Measurements from ENCODE around the gene PGM5. TPM values are rescaled to one million over a fixed set of nuclear protein-coding genes. Genes with fewer than 3 reads are reported as not detected.

Gene PGM5
- total RNA-seq, 2 donors from 2014 or later = 0.16 to 0.40 TPM

GRCh38 chr9:68428481-68428880 lies 72.1 kb downstream of the PGM5 start:
- no peaks in the 10 kb centered on the region for H3K36me3 Mint-ChIP-seq (ENCODE audit: low read depth)
- no peak overlapping the region for H3K27ac Mint-ChIP-seq
- H3K27me3 Mint-ChIP-seq = peaks cover 29% of the 10 kb centered on the region
- ATAC-seq (no peak), DNase-seq (no peak)
- H3K4me1 Mint-ChIP-seq = no peaks in the 10 kb centered on the region
- no peak overlapping the region for H3K4me3 Mint-ChIP-seq
- no peaks in the 10 kb centered on the region for H3K9me3 ChIP-seq (ENCODE audit: control insufficient read depth, low read length, poor library complexity, severe bottlenecking)

- no peaks in the 10 kb centered on the region for H3K9me3 ChIP-seq (ENCODE audit: control insufficient read depth, low read length, poor library complexity, severe bottlenecking)
- Mint-ChIP-seq H3K4me1 (no peaks in the 10 kb centered on the region), H3K27me3 (peaks cover 29% of the 10 kb centered on the region), H3K27ac (no peak overlapping the region), H3K36me3 (ENCODE audit: low read depth) (no peaks in the 10 kb centered on the region), H3K4me3 (no peak overlapping the region)
- DNase-seq (no peak), ATAC-seq (no peak)
Measured at GRCh38 chr9:68429631-68430030, 73.2 kb downstream of the PGM5 start.

GRCh38 chr9:68431307-68431706 lies 74.9 kb downstream of the PGM5 start:
- H3K4me1 Mint-ChIP-seq = no peaks in the 10 kb centered on the region

GRCh38 chr9:68433531-68434110 lies 77.2 kb downstream of the PGM5 start:
- no peak overlapping the region for H3K4me3 Mint-ChIP-seq
- H3K4me1 Mint-ChIP-seq = no peaks in the 10 kb centered on the region
- H3K27ac Mint-ChIP-seq = no peak overlapping the region
- DNase-seq (no peak), ATAC-seq (no peak)
- H3K36me3 Mint-ChIP-seq (ENCODE audit: low read depth) = no peaks in the 10 kb centered on the region
- peaks cover 34% of the 10 kb centered on the region for H3K27me3 Mint-ChIP-seq
- H3K9me3 ChIP-seq (ENCODE audit: control insufficient read depth, low read length, poor library complexity, severe bottlenecking) = no peaks in the 10 kb centered on the region

More at GRCh38 chr9:68431307-68431706, 74.9 kb downstream of the PGM5 start:
- Mint-ChIP-seq H3K36me3 (ENCODE audit: low read depth) (no peaks in the 10 kb centered on the region), H3K4me3 (no peak overlapping the region), H3K27me3 (peaks cover 31% of the 10 kb centered on the region), H3K27ac (no peak overlapping the region)
- ATAC-seq (no peak), DNase-seq (no peak)
- H3K9me3 ChIP-seq (ENCODE audit: control insufficient read depth, low read length, poor library complexity, severe bottlenecking) = no peaks in the 10 kb centered on the region

- Mint-ChIP-seq H3K4me3 (no peak overlapping the region), H3K27ac (no peak overlapping the region), H3K27me3 (peaks cover 21% of the 10 kb centered on the region), H3K36me3 (ENCODE audit: low read depth) (no peaks in the 10 kb centered on the region), H3K4me1 (no peaks in the 10 kb centered on the region)
- no peak for DNase-seq
- no peak for ATAC-seq
- no peaks in the 10 kb centered on the region for H3K9me3 ChIP-seq (ENCODE audit: control insufficient read depth, low read length, poor library complexity, severe bottlenecking)
Measured at GRCh38 chr9:68437785-68438184, 81.4 kb downstream of the PGM5 start.

- Mint-ChIP-seq H3K27me3 (no peaks in the 10 kb centered on the region), H3K4me1 (no peaks in the 10 kb centered on the region), H3K4me3 (no peak overlapping the region), H3K27ac (no peak overlapping the region), H3K36me3 (ENCODE audit: low read depth) (no peaks in the 10 kb centered on the region)
- DNase-seq (no peak), ATAC-seq (no peak)
- H3K9me3 ChIP-seq (ENCODE audit: control insufficient read depth, low read length, poor library complexity, severe bottlenecking) = no peaks in the 10 kb centered on the region
Measured at GRCh38 chr9:68443624-68444023, 87.2 kb downstream of the PGM5 start.

GRCh38 chr9:68446836-68447235 lies 90.4 kb downstream of the PGM5 start:
- ATAC-seq (no peak), DNase-seq (no peak)
- H3K4me1 Mint-ChIP-seq = no peaks in the 10 kb centered on the region
- no peaks in the 10 kb centered on the region for H3K36me3 Mint-ChIP-seq (ENCODE audit: low read depth)
- H3K27ac Mint-ChIP-seq = no peak overlapping the region
- no peaks in the 10 kb centered on the region for H3K27me3 Mint-ChIP-seq
- H3K4me3 Mint-ChIP-seq = no peak overlapping the region
- no peaks in the 10 kb centered on the region for H3K9me3 ChIP-seq (ENCODE audit: control insufficient read depth, low read length, poor library complexity, severe bottlenecking)

GRCh38 chr9:68447611-68448010 lies 91.2 kb downstream of the PGM5 start:
- no peak overlapping the region for H3K4me3 Mint-ChIP-seq
- peaks cover 7% of the 10 kb centered on the region for H3K27me3 Mint-ChIP-seq
- no peak for DNase-seq
- no peak for ATAC-seq
- no peak overlapping the region for H3K27ac Mint-ChIP-seq
- H3K9me3 ChIP-seq (ENCODE audit: control insufficient read depth, low read length, poor library complexity, severe bottlenecking) = no peaks in the 10 kb centered on the region
- no peaks in the 10 kb centered on the region for H3K36me3 Mint-ChIP-seq (ENCODE audit: low read depth)
- no peaks in the 10 kb centered on the region for H3K4me1 Mint-ChIP-seq

GRCh38 chr9:68454579-68455334 lies 98.3 kb downstream of the PGM5 start:
- H3K4me3 Mint-ChIP-seq = no peak overlapping the region

GRCh38 chr9:68455451-68455850 lies 99.0 kb downstream of the PGM5 start:
- ATAC-seq (no peak), DNase-seq (no peak)
- Mint-ChIP-seq H3K4me3 (no peak overlapping the region), H3K4me1 (no peaks in the 10 kb centered on the region), H3K27ac (no peak overlapping the region), H3K36me3 (ENCODE audit: low read depth) (no peaks in the 10 kb centered on the region), H3K27me3 (peaks cover 22% of the 10 kb centered on the region)
- no peaks in the 10 kb centered on the region for H3K9me3 ChIP-seq (ENCODE audit: control insufficient read depth, low read length, poor library complexity, severe bottlenecking)

More at GRCh38 chr9:68454579-68455334, 98.3 kb downstream of the PGM5 start:
- Mint-ChIP-seq H3K27ac (no peak overlapping the region), H3K36me3 (ENCODE audit: low read depth) (no peaks in the 10 kb centered on the region), H3K27me3 (peaks cover 22% of the 10 kb centered on the region), H3K4me1 (no peaks in the 10 kb centered on the region)
- no peaks in the 10 kb centered on the region for H3K9me3 ChIP-seq (ENCODE audit: control insufficient read depth, low read length, poor library complexity, severe bottlenecking)
- no peak for ATAC-seq
- DNase-seq = no peak

- ATAC-seq = no peak
- Mint-ChIP-seq H3K27me3 (peaks cover 17% of the 10 kb centered on the region), H3K36me3 (ENCODE audit: low read depth) (no peaks in the 10 kb centered on the region), H3K27ac (no peak overlapping the region), H3K4me1 (no peaks in the 10 kb centered on the region), H3K4me3 (no peak overlapping the region)
- H3K9me3 ChIP-seq (ENCODE audit: control insufficient read depth, low read length, poor library complexity, severe bottlenecking) = no peaks in the 10 kb centered on the region
- no peak for DNase-seq
Measured at GRCh38 chr9:68457803-68458202, 101.4 kb downstream of the PGM5 start.

GRCh38 chr9:68458918-68459317 lies 102.5 kb downstream of the PGM5 start:
- Mint-ChIP-seq H3K4me3 (no peak overlapping the region), H3K4me1 (no peaks in the 10 kb centered on the region), H3K27ac (no peak overlapping the region), H3K27me3 (peaks cover 18% of the 10 kb centered on the region), H3K36me3 (ENCODE audit: low read depth) (no peaks in the 10 kb centered on the region)
- H3K9me3 ChIP-seq (ENCODE audit: control insufficient read depth, low read length, poor library complexity, severe bottlenecking) = no peaks in the 10 kb centered on the region
- no peak for ATAC-seq
- DNase-seq = no peak

GRCh38 chr9:68462105-68462775 lies 105.8 kb downstream of the PGM5 start:
- Mint-ChIP-seq H3K27ac (no peak overlapping the region), H3K4me1 (no peaks in the 10 kb centered on the region), H3K27me3 (peaks cover 5% of the 10 kb centered on the region), H3K4me3 (no peak overlapping the region), H3K36me3 (ENCODE audit: low read depth) (no peaks in the 10 kb centered on the region)
- DNase-seq (no peak), ATAC-seq (no peak)
- H3K9me3 ChIP-seq (ENCODE audit: control insufficient read depth, low read length, poor library complexity, severe bottlenecking) = no peaks in the 10 kb centered on the region

All from T-helper 17 cell (primary cell).